ENCODE data around the gene DMD.

Gene DMD

GRCh38 chrX:31186693-31187338, 2024.5 kb downstream of the DMD start:
- no peak for TF ChIP-seq CTCF (IDR thresholded peaks at IDR 0.05; ENCODE audit: insufficient read depth, low read depth, low read length, missing control alignments)
- DNase-seq (ENCODE audit: low read depth) = no peak
- no peak overlapping the region for H3K4me3 ChIP-seq (ENCODE audit: low read depth, low read length)

GRCh38 chrX:31185884-31186283, 2025.5 kb downstream of the DMD start:
- TF ChIP-seq CTCF (IDR thresholded peaks at IDR 0.05; ENCODE audit: insufficient read depth, low read depth, low read length, missing control alignments) = no peak
- no peak overlapping the region for H3K4me3 ChIP-seq (ENCODE audit: low read depth, low read length)
- no peak for DNase-seq (ENCODE audit: low read depth)

- no peak for DNase-seq (ENCODE audit: low read depth)
- no peak for TF ChIP-seq CTCF (IDR thresholded peaks at IDR 0.05; ENCODE audit: insufficient read depth, low read depth, low read length, missing control alignments)
Observed at GRCh38 chrX:31181377-31182000, 2029.9 kb downstream of the DMD start.

GRCh38 chrX:31179203-31179602, 2032.1 kb downstream of the DMD start:
- peak; percentile 24 for DNase-seq (ENCODE audit: low read depth)
- TF ChIP-seq CTCF (IDR thresholded peaks at IDR 0.05; ENCODE audit: insufficient read depth, low read depth, low read length, missing control alignments) = no peak

More at GRCh38 chrX:31181377-31182000, 2029.9 kb downstream of the DMD start:
- no peak overlapping the region for H3K4me3 ChIP-seq (ENCODE audit: low read depth, low read length)

GRCh38 chrX:31178769-31179125, 2032.6 kb downstream of the DMD start:
- no peak for TF ChIP-seq CTCF (IDR thresholded peaks at IDR 0.05; ENCODE audit: insufficient read depth, low read depth, low read length, missing control alignments)
- DNase-seq (ENCODE audit: low read depth) = no peak
- H3K4me3 ChIP-seq (ENCODE audit: low read depth, low read length) = no peak overlapping the region

More at GRCh38 chrX:31179203-31179602, 2032.1 kb downstream of the DMD start:
- H3K4me3 ChIP-seq (ENCODE audit: low read depth, low read length) = no peak overlapping the region

- H3K4me3 ChIP-seq (ENCODE audit: low read depth, low read length) = no peak overlapping the region
- peak; percentile 19 for DNase-seq (ENCODE audit: low read depth)
- TF ChIP-seq CTCF (IDR thresholded peaks at IDR 0.05; ENCODE audit: insufficient read depth, low read depth, low read length, missing control alignments) = no peak
Observed at GRCh38 chrX:31178064-31178768, 2033.1 kb downstream of the DMD start.
